ENCODE measurements around the gene CAPN15.
"Not testable (repeated sequence)": the region's sequence is repeated elsewhere in the genome, so short reads cannot be mapped to it uniquely, and the experiment has no call there.

Gene CAPN15

GRCh38 chr16:506246-506546, 21.3 kb upstream of the CAPN15 start:
- no peak for DNase-seq (ENCODE audit: low read depth in 1 of 2, low spot score in 1 of 2)

- DNase-seq (ENCODE audit: low read depth in 1 of 2, low spot score in 1 of 2) = not testable (repeated sequence)
Observed at GRCh38 chr16:507527-507926, 20.0 kb upstream of the CAPN15 start.

- DNase-seq (ENCODE audit: low read depth in 1 of 2, low spot score in 1 of 2) = no peak
Observed at GRCh38 chr16:507996-508395, 19.5 kb upstream of the CAPN15 start.

- no peak for DNase-seq (ENCODE audit: low read depth in 1 of 2, low spot score in 1 of 2)
Observed at GRCh38 chr16:508884-509736, 18.4 kb upstream of the CAPN15 start.

- no peak for DNase-seq (ENCODE audit: low read depth in 1 of 2, low spot score in 1 of 2)
Observed at GRCh38 chr16:510066-510825, 17.3 kb upstream of the CAPN15 start.

GRCh38 chr16:512802-513201, 14.7 kb upstream of the CAPN15 start:
- DNase-seq (ENCODE audit: low read depth in 1 of 2, low spot score in 1 of 2) = no peak

GRCh38 chr16:513950-514349, 13.6 kb upstream of the CAPN15 start:
- DNase-seq (ENCODE audit: low read depth in 1 of 2, low spot score in 1 of 2) = no peak

- no peak for DNase-seq (ENCODE audit: low read depth in 1 of 2, low spot score in 1 of 2)
Observed at GRCh38 chr16:515175-515938, 12.2 kb upstream of the CAPN15 start.

GRCh38 chr16:515939-516226, 11.6 kb upstream of the CAPN15 start:
- no peak for DNase-seq (ENCODE audit: low read depth in 1 of 2, low spot score in 1 of 2)

- DNase-seq (ENCODE audit: low read depth in 1 of 2, low spot score in 1 of 2) = no peak
Observed at GRCh38 chr16:516301-516700, 11.2 kb upstream of the CAPN15 start.

GRCh38 chr16:518858-519257, 8.7 kb upstream of the CAPN15 start:
- no peak for DNase-seq (ENCODE audit: low read depth in 1 of 2, low spot score in 1 of 2)

GRCh38 chr16:519425-519824, 8.1 kb upstream of the CAPN15 start:
- DNase-seq (ENCODE audit: low read depth in 1 of 2, low spot score in 1 of 2) = no peak

- DNase-seq (ENCODE audit: low read depth in 1 of 2, low spot score in 1 of 2) = no peak
Observed at GRCh38 chr16:519841-520687, 7.4 kb upstream of the CAPN15 start.

- no peak for DNase-seq (ENCODE audit: low read depth in 1 of 2, low spot score in 1 of 2)
Observed at GRCh38 chr16:520847-521246, 6.7 kb upstream of the CAPN15 start.

GRCh38 chr16:521381-522210, 5.9 kb upstream of the CAPN15 start:
- DNase-seq (ENCODE audit: low read depth in 1 of 2, low spot score in 1 of 2) = no peak

GRCh38 chr16:522320-523096, 5.0 kb upstream of the CAPN15 start:
- no peak for DNase-seq (ENCODE audit: low read depth in 1 of 2, low spot score in 1 of 2)

- DNase-seq (ENCODE audit: low read depth in 1 of 2, low spot score in 1 of 2) = no peak
Observed at GRCh38 chr16:523097-523741, 4.3 kb upstream of the CAPN15 start.

GRCh38 chr16:524274-525040, 3.1 kb upstream of the CAPN15 start:
- no peak for DNase-seq (ENCODE audit: low read depth in 1 of 2, low spot score in 1 of 2)
